Measurements from ENCODE around the gene GOLGB1. TPM values are rescaled to one million over a fixed set of nuclear protein-coding genes. Genes with fewer than 3 reads are reported as not detected.

Gene GOLGB1
- total RNA-seq, 1 experiment from 2014 or later = 31.4 TPM

GRCh38 chr3:121649645-121650044, 99.9 kb downstream of the GOLGB1 start:
- no peak overlapping the region for H4K91ac ChIP-seq (ENCODE audit: insufficient read length, low read depth, low read length)
- Mint-ChIP-seq H3K4me1 (peaks cover 0 to 1% of the 10 kb centered on the region in 2 experiments; a peak in 1 of 4 replicates), H3K4me3 (no peak overlapping the region), H3K27me3 (ENCODE audit: low read depth) (no peaks in the 10 kb centered on the region), H3K27ac (no peak overlapping the region), H3K36me3 (ENCODE audit: insufficient read depth in 1 of 3, low read depth in 3 of 3) (no peaks in the 10 kb centered on the region), H3K9me3 (peaks cover 3 to 10% of the 10 kb centered on the region in 2 experiments; a peak in 3 of 5 replicates)
- no peaks in the 10 kb centered on the region for H3K79me1 ChIP-seq (ENCODE audit: insufficient read depth, low read depth, low read length, poor library complexity, severe bottlenecking)
- no peak overlapping the region for H2AK5ac ChIP-seq (ENCODE audit: insufficient read length, low read length)
- H3K4me1 ChIP-seq (ENCODE audit: insufficient read depth, low read length) = no peaks in the 10 kb centered on the region; the same call in 1 of the 2 replicates
- no peak overlapping the region for H2AFZ ChIP-seq (ENCODE audit: low read length)
- H4K5ac ChIP-seq (ENCODE audit: insufficient read length, low read depth, low read length) = no peak overlapping the region
- H3K14ac ChIP-seq (ENCODE audit: insufficient read depth, low read length) = no peak overlapping the region
- H2BK120ac ChIP-seq (ENCODE audit: low read depth, low read length, poor library complexity, severe bottlenecking) = no peak overlapping the region
- no peak for DNase-seq
- H3K4me2 ChIP-seq (ENCODE audit: insufficient read depth, insufficient read length, low read length) = no peak overlapping the region
- no peaks in the 10 kb centered on the region for H4K20me1 ChIP-seq (ENCODE audit: control insufficient read depth, insufficient read depth, insufficient read length)
- H3K18ac ChIP-seq (ENCODE audit: insufficient read length, low read depth, low read length) = no peak overlapping the region
- no peaks in the 10 kb centered on the region for H3K9me3 ChIP-seq (ENCODE audit: control insufficient read depth, low read depth, low read length)
- no peak overlapping the region for H3K9ac ChIP-seq (ENCODE audit: extremely low read depth, insufficient read length, low read length)
- H3K56ac ChIP-seq (ENCODE audit: insufficient read length, low read depth, low read length) = no peak overlapping the region
- H2BK5ac ChIP-seq (ENCODE audit: insufficient read length, low read length) = no peak overlapping the region
- H3K4ac ChIP-seq (ENCODE audit: low read depth, low read length) = no peak overlapping the region
- no peak overlapping the region for H2BK15ac ChIP-seq (ENCODE audit: low read depth, low read length)
- no peaks in the 10 kb centered on the region for H3K27me3 ChIP-seq (ENCODE audit: insufficient read depth, low read length)
- no peak overlapping the region for H4K8ac ChIP-seq (replicated peaks; ENCODE audit: insufficient read length, low read depth, low read length)
- no peaks in the 10 kb centered on the region for H3K79me2 ChIP-seq (ENCODE audit: insufficient read depth, low read length)
- H3T11ph ChIP-seq (ENCODE audit: low read length) = no peak overlapping the region
- no peak overlapping the region for H3K27ac ChIP-seq (ENCODE audit: insufficient read length, low read depth, low read length)
- TF ChIP-seq CTCF (conservative IDR thresholded peaks at IDR 0.05) = no peak
- no peak overlapping the region for H3K23ac ChIP-seq (ENCODE audit: insufficient read length, low read depth, low read length)
- H2BK20ac ChIP-seq (ENCODE audit: low read depth, low read length, poor library complexity, severe bottlenecking) = no peak overlapping the region
- H2BK12ac ChIP-seq (ENCODE audit: insufficient read length, low read depth, low read length) = no peak overlapping the region
- no peaks in the 10 kb centered on the region for H3K23me2 ChIP-seq (ENCODE audit: insufficient read length, low read depth, low read length, poor library complexity, severe bottlenecking)
